Parathyroid adenoma (tissue), 2 donors: ENCODE results near the gene LAIR1.

ENCODE experiments used
- H2AFZ ChIP-seq: fragments of 300-600 bp; sonication (generic); one replicate; pipeline ENCODE4 v1.7.0; 2017; ENCODE audit warnings: antibody characterized with exemption, mild to moderate bottlenecking
- H3K27ac ChIP-seq: fragments of 300-600 bp; sonication (generic); one replicate; pipeline ENCODE4 v1.7.0; 2017
- H3K27me3 ChIP-seq: fragments of 300-600 bp; sonication (generic); one replicate; pipeline ENCODE4 v1.7.0; 2017; ENCODE audit warnings: low read length; ENCODE audit not compliant: control insufficient read depth, insufficient read depth
- H3K36me3 ChIP-seq: fragments of 300-600 bp; sonication (generic); one replicate; pipeline ENCODE4 v1.7.0; 2017; ENCODE audit warnings: low read length; ENCODE audit not compliant: control insufficient read depth, insufficient read depth
- H3K4me1 ChIP-seq: fragments of 300-600 bp; sonication (generic); one replicate; pipeline ENCODE4 v1.7.0; 2017; ENCODE audit warnings: control low read depth
- H3K4me2 ChIP-seq: fragments of 300-600 bp; sonication (generic); one replicate; pipeline ENCODE4 v1.7.0; 2017; ENCODE audit warnings: low read length
- H3K4me3 ChIP-seq: fragments of 300-600 bp; sonication (generic); one replicate; pipeline ENCODE4 v1.7.0; 2017; ENCODE audit warnings: low read depth, low read length
- H3K79me2 ChIP-seq: fragments of 300-600 bp; sonication (generic); one replicate; pipeline ENCODE4 v1.7.0; 2017; ENCODE audit warnings: control low read depth
- H3K9ac ChIP-seq: fragments of 300-600 bp; sonication (generic); one replicate; pipeline ENCODE4 v1.7.0; 2017; ENCODE audit warnings: mild to moderate bottlenecking
- H3K9me3 ChIP-seq: fragments of 300-600 bp; sonication (generic); one replicate; pipeline ENCODE4 v1.7.0; 2017; ENCODE audit warnings: low read length; ENCODE audit not compliant: control insufficient read depth
- TF ChIP-seq, protein P1 (sequence below): fragments of 300-600 bp; sonication (generic); IDR thresholded peaks from one replicate; pipeline ENCODE4 v1.7.0; 2017; ENCODE audit warnings: antibody characterized with exemption, mild to moderate bottlenecking
- donor health status: primary hyperparathyroidism.

The LAIR1 gene

DNA sequence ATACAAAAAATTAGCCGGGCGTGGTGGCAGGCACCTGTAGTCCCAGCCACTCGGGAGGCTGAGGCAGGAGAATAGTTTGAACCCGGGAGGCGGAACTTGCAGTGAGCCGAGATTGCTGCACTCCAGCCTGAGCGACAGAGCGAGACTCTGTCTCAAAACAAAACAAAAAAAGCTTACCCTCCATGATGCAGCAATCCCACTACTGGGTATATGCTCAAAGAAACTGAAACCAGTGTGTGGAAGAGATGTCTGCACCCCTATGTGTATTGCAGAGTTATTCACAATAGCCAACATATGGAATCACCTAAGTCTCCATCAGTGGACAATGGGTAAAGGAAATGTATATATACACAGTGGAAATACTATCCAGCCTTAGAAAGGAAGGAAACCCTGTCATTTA is 31.0 kb upstream of the LAIR1 start:
- Histone ChIP-seq H3K4me1 (no peaks in the 10 kb centered on the region), H3K79me2 (no peaks in the 10 kb centered on the region), H3K36me3 (no peaks in the 10 kb centered on the region), H3K4me3 (no peak overlapping the region), H3K27ac (no peak overlapping the region), H3K9me3 (no peaks in the 10 kb centered on the region), H2AFZ (no peak overlapping the region), H3K4me2 (no peak overlapping the region), H3K9ac (no peak overlapping the region), H3K27me3 (peaks cover 4% of the 10 kb centered on the region)
- TF ChIP-seq, protein P1, sequence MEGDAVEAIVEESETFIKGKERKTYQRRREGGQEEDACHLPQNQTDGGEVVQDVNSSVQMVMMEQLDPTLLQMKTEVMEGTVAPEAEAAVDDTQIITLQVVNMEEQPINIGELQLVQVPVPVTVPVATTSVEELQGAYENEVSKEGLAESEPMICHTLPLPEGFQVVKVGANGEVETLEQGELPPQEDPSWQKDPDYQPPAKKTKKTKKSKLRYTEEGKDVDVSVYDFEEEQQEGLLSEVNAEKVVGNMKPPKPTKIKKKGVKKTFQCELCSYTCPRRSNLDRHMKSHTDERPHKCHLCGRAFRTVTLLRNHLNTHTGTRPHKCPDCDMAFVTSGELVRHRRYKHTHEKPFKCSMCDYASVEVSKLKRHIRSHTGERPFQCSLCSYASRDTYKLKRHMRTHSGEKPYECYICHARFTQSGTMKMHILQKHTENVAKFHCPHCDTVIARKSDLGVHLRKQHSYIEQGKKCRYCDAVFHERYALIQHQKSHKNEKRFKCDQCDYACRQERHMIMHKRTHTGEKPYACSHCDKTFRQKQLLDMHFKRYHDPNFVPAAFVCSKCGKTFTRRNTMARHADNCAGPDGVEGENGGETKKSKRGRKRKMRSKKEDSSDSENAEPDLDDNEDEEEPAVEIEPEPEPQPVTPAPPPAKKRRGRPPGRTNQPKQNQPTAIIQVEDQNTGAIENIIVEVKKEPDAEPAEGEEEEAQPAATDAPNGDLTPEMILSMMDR, result no peak

DNA sequence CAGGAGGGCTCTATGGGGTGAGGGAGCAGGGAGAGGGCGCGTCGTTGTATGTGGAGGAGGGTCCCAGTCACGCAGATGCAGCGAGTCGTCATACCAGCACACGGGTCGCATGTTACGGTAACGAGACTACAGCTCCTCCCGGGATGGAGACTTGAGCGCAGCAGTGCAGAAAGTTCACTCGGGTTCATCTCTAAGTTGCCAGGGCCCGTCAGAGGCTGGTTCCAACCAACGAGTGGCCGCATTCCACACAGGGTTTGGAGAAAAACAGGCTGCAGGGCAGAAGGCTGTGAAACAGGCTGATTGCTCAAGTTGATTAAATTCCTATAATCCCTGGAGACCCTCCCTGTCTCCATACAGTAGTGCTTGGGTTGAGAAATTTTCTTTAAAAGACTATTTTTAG is 28.6 kb upstream of the LAIR1 start:
- no peak overlapping the region for H3K27ac ChIP-seq
- H2AFZ ChIP-seq, result no peak overlapping the region
- H3K79me2 ChIP-seq, result no peaks in the 10 kb centered on the region

DNA sequence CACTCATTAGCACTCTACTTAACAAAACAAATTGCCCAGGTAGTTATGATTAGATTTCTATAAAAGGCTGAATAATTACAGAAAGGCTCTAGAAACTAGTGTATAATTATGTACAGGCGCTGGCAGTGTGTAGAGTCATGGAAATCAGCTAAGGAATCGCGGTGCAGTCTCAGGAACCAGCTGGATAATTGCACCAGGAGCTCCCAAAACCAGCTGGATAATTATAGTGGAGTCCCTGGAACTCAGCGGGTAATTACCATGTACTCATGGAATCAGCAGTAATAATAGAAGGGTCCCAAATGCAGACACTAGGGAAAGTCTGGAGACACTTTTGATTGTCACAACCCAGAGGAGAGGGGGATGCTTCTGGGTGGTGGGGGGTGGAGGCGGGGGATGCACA is 27.4 kb upstream of the LAIR1 start:
- H3K36me3 ChIP-seq, result no peaks in the 10 kb centered on the region
- no peaks in the 10 kb centered on the region for H3K4me1 ChIP-seq
- H3K9me3 ChIP-seq, result no peaks in the 10 kb centered on the region
- H3K27ac ChIP-seq, result no peak overlapping the region
- H3K27me3 ChIP-seq, result peaks cover 4% of the 10 kb centered on the region
- H3K4me3 ChIP-seq, result no peak overlapping the region
- H2AFZ ChIP-seq, result no peak overlapping the region
- H3K9ac ChIP-seq, result no peak overlapping the region
- TF ChIP-seq, protein P1, result no peak
- no peaks in the 10 kb centered on the region for H3K79me2 ChIP-seq
- H3K4me2 ChIP-seq, result no peak overlapping the region

More for the DNA sequence above, 28.6 kb upstream of the LAIR1 start:
- Histone ChIP-seq H3K27me3 (peaks cover 4% of the 10 kb centered on the region), H3K9me3 (no peaks in the 10 kb centered on the region), H3K36me3 (no peaks in the 10 kb centered on the region), H3K4me3 (no peak overlapping the region), H3K4me2 (no peak overlapping the region), H3K9ac (no peak overlapping the region), H3K4me1 (no peaks in the 10 kb centered on the region)
- TF ChIP-seq, protein P1, result no peak

DNA sequence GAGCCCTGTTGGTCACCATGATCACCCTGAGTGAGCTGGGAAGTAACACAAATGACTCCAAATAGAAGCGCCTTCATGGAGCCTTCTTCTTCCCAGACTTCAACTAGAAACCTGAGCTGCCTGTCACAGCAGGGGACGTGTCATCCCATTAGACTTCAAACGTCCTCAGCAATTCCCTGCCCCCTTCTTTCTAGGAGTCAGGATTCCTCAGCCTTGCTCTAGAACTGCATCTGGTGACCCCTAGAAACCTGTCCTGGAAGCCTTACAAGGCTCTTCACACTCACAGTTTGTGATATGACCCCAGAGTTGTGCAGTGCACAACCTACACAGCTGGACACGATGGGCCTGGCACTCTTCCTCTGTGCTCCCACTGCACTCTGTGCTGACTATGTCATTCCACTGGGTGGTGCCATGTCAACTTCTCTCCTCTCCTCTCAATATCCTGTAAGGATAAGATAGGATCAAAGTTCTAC is 26.9 kb upstream of the LAIR1 start:
- Histone ChIP-seq H3K27me3 (peaks cover 4% of the 10 kb centered on the region), H3K27ac (no peak overlapping the region), H3K4me1 (no peaks in the 10 kb centered on the region), H3K4me2 (no peak overlapping the region), H3K79me2 (no peaks in the 10 kb centered on the region), H3K9ac (no peak overlapping the region), H3K36me3 (no peaks in the 10 kb centered on the region), H3K9me3 (no peaks in the 10 kb centered on the region), H3K4me3 (no peak overlapping the region), H2AFZ (no peak overlapping the region)
- TF ChIP-seq, protein P1, result no peak

DNA sequence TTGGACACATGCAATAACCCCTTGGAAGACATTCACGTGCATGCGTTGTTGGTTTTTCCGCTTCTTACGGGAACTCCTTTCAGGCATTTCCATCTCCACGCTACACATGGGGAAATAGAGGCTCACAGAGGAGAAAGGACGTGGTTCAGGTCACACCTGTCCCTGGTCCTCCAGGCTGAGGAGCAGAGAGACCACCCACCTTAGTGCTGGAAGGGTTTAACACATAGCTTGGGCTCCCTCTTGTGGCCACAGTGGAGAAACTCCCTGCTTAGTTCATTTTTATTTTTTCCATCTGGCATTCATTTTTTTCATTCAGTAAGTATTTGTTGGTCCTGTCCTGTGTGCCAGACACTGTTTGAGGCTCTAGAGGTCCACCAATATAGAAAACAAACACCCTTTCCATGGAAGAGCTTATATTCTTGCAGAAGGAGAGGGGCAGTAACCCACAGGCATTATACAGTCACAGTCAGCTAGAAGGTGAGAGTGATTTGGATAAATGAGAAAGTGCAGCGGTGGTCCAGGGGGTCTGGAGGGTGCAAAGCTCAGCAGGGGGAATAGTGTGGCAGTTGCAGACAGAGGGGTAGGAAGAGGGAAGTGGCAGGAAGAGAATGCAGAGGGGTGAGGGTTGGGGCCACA is 26.3 kb upstream of the LAIR1 start:
- Histone ChIP-seq H3K9me3 (no peaks in the 10 kb centered on the region), H3K27ac (no peak overlapping the region), H2AFZ (no peak overlapping the region), H3K27me3 (peaks cover 4% of the 10 kb centered on the region), H3K9ac (no peak overlapping the region), H3K36me3 (no peaks in the 10 kb centered on the region), H3K79me2 (no peaks in the 10 kb centered on the region), H3K4me2 (no peak overlapping the region), H3K4me1 (no peaks in the 10 kb centered on the region), H3K4me3 (no peak overlapping the region)
- TF ChIP-seq, protein P1, result peak; percentile 76
